Adrenal gland (tissue), 12 donors: Measurements from ENCODE around the gene GMDS. TPM values are rescaled to one million over a fixed set of nuclear protein-coding genes. Genes with fewer than 3 reads are reported as not detected.

ENCODE experiments used
- DNase-seq, 7 donors: peaks; one replicate each; pipeline ENCODE4 v3.0.0-alpha.2; 2019 to 2020
- H3K27ac ChIP-seq, 5 donors: fragments of 200-600 bp; sonication (generic) in 4 of 5; 1 replicate in 3 of 5; 2 replicates in 2 of 5; pipeline versions ENCODE4 v1.5.1 to v1.8.0; 2016 to 2020; ENCODE audit warnings: mild to moderate bottlenecking in 1 of 5
- H3K27me3 ChIP-seq: fragments of 200-600 bp; 2 replicates; pipeline ENCODE4 v1.8.0; 2021
- H3K36me3 ChIP-seq, 2 donors: fragments of 200-600 bp; replicated peaks in 1 of 2; 1 replicate in 1 of 2; 2 replicates in 1 of 2; pipeline versions ENCODE4 v1.5.1 to v1.8.0; 2018 to 2022
- H3K4me1 ChIP-seq, 2 donors: fragments of 200-600 bp; replicated peaks in 1 of 2; 1 replicate in 1 of 2; 2 replicates in 1 of 2; pipeline versions ENCODE4 v1.5.1 to v1.8.0; 2018 to 2021
- H3K4me3 ChIP-seq, 4 donors: fragments of 200-600 bp; sonication (generic) in 3 of 4; one replicate each; pipeline ENCODE4 v1.5.1; 2016 to 2018
- H3K9me3 ChIP-seq, 3 donors: fragments of 200-600 bp; sonication (generic) in 1 of 3; replicated peaks in 1 of 3; 1 replicate in 2 of 3; 2 replicates in 1 of 3; pipeline versions ENCODE4 v1.5.1 to v1.8.0; 2016 to 2021
- POLR2A ChIP-seq, 2 donors: fragments of 450-650 bp; IDR thresholded peaks; one replicate each; pipeline ENCODE4 v1.6.1; 2017; ENCODE audit warnings: antibody characterized with exemption in 2 of 2, mild to moderate bottlenecking in 2 of 2, moderate library complexity in 1 of 2
- WGBS, 4 donors: extraction: QIAGEN DNeasy Blood & Tissue Kit in 2 of 4; methylation state at CpG; one replicate each; pipeline versions ENCODE4 v1.1.5 to v1.1.7; 2013 to 2017; 5-methylcytosine and 5-hydroxymethylcytosine counted together
- intact Hi-C, 2 donors: fragments of 100-400 bp; cut with DNase I; formaldehyde crosslinking; loops; one replicate each; pipeline versions ENCODE4 v1.14.1 to v1.15.0; 2022 to 2023
- polyA plus RNA-seq, 3 donors: library from polyadenylated mRNA; stranded (reverse); fragments of 200-250 nt in 2 of 3; fragments of 350-450 nt in 1 of 3; fragmentation: Illumina TruSeq in 1 of 3; extraction: RNeasy Lipid Tissue Mini Kit (QIAGEN cat#74804) in 1 of 3; gene quantifications; one replicate each; pipeline ENCODE4 v1.2.3, GENCODE V29; 2013 to 2014
- total RNA-seq, 9 donors: library from RNA; depleted of rRNA in 4 of 9; stranded (reverse); fragments of >200 nt in 4 of 9; fragments of 120-200 nt in 1 of 9; fragmentation: NEBNext Ultra II Directional in 1 of 9; extraction: Animal tissue kit (Norgen Biotek cat#: 25700) in 1 of 9; gene quantifications; one replicate each; pipeline versions ENCODE4 v1.1.0 to v1.2.4, GENCODE V29; 2013 to 2023
- TF ChIP-seq, protein P1 (sequence below), 6 experiments: fragments of 450-650 bp in 4 of 6; fragments of 200-600 bp in 2 of 6; sonication (generic) in 1 of 6; IDR thresholded peaks; 1 replicate in 5 of 6; 2 replicates in 1 of 6; pipeline versions ENCODE4 v1.5.1 to v1.8.0; 2016 to 2021; ENCODE audit warnings: antibody characterized with exemption in 6 of 6, mild to moderate bottlenecking in 2 of 6, moderate library complexity in 1 of 6
- donor health status: healthy with polysubstance abuse.
- donor health status: Bipolar disorder and iron deficiency.
- donor health status: DM: yes; HTN: yes; CAD: no.
- donor health status: DM: no; HTN: no; CAD: no.
- donor health status: DM: no; HTN: no; CAD: no.
- donor health status: DM: yes; HTN: yes; CAD: no.

Gene GMDS
- total and polyA plus RNA-seq, 12 donors = 8.5 to 39.2 (median 15.2) TPM

DNA sequence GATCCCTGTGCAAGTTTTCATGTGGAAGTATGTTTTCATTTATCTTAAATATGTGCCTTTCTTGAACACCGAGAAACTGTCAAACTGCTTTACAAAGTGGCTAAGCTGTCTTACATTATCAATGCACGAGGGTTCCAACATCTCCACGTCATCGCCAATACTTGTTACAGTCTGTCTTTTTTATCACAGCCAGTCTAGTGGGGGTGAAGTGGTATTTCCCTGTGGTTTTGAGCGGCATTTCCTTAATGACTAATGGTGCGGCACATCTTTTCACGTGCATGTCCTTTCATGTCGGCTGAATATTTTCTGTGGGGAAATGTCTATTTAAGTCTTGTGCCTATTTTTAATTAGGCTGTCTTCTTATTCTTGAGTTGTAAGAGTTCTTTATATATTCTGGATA lies 355.3 kb downstream of the GMDS start:
- intact Hi-C loops = no loop called here
- no peak overlapping the region for H3K4me3 ChIP-seq
- TF ChIP-seq, protein P1, sequence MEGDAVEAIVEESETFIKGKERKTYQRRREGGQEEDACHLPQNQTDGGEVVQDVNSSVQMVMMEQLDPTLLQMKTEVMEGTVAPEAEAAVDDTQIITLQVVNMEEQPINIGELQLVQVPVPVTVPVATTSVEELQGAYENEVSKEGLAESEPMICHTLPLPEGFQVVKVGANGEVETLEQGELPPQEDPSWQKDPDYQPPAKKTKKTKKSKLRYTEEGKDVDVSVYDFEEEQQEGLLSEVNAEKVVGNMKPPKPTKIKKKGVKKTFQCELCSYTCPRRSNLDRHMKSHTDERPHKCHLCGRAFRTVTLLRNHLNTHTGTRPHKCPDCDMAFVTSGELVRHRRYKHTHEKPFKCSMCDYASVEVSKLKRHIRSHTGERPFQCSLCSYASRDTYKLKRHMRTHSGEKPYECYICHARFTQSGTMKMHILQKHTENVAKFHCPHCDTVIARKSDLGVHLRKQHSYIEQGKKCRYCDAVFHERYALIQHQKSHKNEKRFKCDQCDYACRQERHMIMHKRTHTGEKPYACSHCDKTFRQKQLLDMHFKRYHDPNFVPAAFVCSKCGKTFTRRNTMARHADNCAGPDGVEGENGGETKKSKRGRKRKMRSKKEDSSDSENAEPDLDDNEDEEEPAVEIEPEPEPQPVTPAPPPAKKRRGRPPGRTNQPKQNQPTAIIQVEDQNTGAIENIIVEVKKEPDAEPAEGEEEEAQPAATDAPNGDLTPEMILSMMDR (IDR thresholded peaks at IDR 0.05) = no peak
- no peak for TF ChIP-seq POLR2A (IDR thresholded peaks at IDR 0.05)
- no peak overlapping the region for H3K27ac ChIP-seq
- no peaks in the 10 kb centered on the region for H3K9me3 ChIP-seq
- no peaks in the 10 kb centered on the region for H3K4me1 ChIP-seq
- H3K36me3 ChIP-seq = no peaks in the 10 kb centered on the region
- WGBS, 4 donors = 90 to 96% (median 93%) methylated on average over 8 of the region's 8 CpGs
- no peaks in the 10 kb centered on the region for H3K27me3 ChIP-seq
- no peak for DNase-seq

DNA sequence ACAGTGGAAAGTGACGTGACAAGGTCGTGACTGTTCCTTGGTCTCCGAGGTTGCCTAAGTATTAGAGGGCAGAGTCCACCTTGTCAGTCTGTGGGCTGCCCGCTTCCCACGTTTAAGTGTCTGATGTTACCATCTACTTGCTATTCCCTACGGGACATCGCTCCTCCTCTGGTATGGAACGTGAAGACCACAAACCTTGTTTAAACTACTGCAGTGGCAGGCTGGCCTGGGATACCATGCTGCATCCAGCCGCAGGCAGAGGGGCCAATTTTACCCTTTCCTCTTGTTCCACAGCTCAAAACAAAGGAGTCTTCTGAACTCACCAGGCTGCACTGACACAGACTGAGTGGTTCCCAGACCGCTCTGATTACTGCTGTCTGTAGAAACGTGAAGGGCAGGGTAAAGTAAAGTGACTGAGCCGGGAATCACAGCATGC lies 359.8 kb downstream of the GMDS start:
- H3K4me1 ChIP-seq = no peaks in the 10 kb centered on the region
- intact Hi-C loops = no loop called here
- no peaks in the 10 kb centered on the region for H3K36me3 ChIP-seq
- DNase-seq = no peak
- no peak overlapping the region for H3K4me3 ChIP-seq
- no peak for TF ChIP-seq POLR2A (IDR thresholded peaks at IDR 0.05)
- TF ChIP-seq, protein P1 (IDR thresholded peaks at IDR 0.05) = no peak
- H3K9me3 ChIP-seq = no peaks in the 10 kb centered on the region
- H3K27me3 ChIP-seq = no peaks in the 10 kb centered on the region
- H3K27ac ChIP-seq = no peak overlapping the region
- 77 to 84% (median 81%) methylated on average over 12 of the region's 12 CpGs for WGBS, 4 donors

DNA sequence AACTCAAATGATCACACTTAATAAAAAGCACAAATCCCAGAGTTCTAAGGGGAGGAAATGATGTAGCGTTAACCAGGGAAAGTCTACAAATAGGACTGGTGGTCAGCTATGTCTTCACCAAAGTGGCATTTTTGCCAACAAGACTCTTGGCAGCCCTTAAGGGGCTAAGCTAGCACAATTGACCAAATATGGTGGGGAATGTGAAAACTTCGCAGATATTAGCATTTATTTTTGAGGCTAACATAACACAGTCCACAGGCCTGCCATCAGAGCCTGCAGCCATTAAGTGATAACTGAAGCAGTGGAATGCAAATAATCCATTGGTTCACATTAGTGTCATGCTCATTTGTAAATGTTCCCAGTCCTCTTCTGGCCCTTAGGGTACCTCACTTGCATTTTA lies 361.1 kb downstream of the GMDS start:
- no peak overlapping the region for H3K27ac ChIP-seq
- H3K27me3 ChIP-seq = no peaks in the 10 kb centered on the region
- DNase-seq = no peak
- H3K36me3 ChIP-seq = no peaks in the 10 kb centered on the region
- 81 to 92% (median 88%) methylated on average over 2 of the region's 2 CpGs for WGBS, 4 donors
- TF ChIP-seq, protein P1 (IDR thresholded peaks at IDR 0.05) = no peak
- no peak for TF ChIP-seq POLR2A (IDR thresholded peaks at IDR 0.05)
- no peaks in the 10 kb centered on the region for H3K4me1 ChIP-seq
- H3K4me3 ChIP-seq = no peak overlapping the region
- no peaks in the 10 kb centered on the region for H3K9me3 ChIP-seq
- intact Hi-C loops = no loop called here

DNA sequence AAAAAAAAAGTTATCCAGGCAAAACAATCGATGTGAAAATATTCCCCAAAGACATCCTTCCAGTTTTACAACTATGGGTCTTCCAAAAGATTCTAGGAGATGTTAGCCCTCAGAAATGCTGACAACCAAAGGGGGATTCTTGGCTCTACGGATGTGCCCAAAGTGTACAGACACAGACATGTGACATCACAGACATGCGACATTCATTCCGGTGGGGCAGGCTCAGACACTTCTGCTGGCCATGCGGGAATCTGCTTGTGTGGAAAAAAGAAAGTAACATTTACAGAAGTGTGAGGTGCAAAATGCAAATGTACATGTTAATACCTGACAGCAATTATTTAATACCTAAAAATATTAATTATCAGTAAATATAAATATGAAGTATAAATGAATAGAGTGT lies 367.1 kb downstream of the GMDS start:
- TF ChIP-seq POLR2A (IDR thresholded peaks at IDR 0.05) = no peak
- TF ChIP-seq, protein P1 (IDR thresholded peaks at IDR 0.05) = no peak
- WGBS, 4 donors = 95 to 100% (median 98%) methylated on average over 5 of the region's 5 CpGs
- Histone ChIP-seq H3K4me3 (no peak overlapping the region), H3K36me3 (no peaks in the 10 kb centered on the region), H3K27me3 (no peaks in the 10 kb centered on the region), H3K9me3 (no peaks in the 10 kb centered on the region), H3K4me1 (no peaks in the 10 kb centered on the region), H3K27ac (no peak overlapping the region)
- intact Hi-C loops = no loop called here
- no peak for DNase-seq
